Activated B cell treated with CpG ODN at 0.5 μM for 24 hours (primary cell): Measurements from ENCODE around the gene CIAO1. TPM values are rescaled to one million over a fixed set of nuclear protein-coding genes. Genes with fewer than 3 reads are reported as not detected.

Experiments used
- ATAC-seq: fragments of 200-7000 bp; cut with Tn5 transposase; one replicate; pipeline ENCODE4 v1.10.0; 2021; ENCODE audit warnings: low read depth, mild to moderate bottlenecking, moderate library complexity
- CTCF ChIA-PET: fragments of 350-600 bp; sonication (Branson Sonifier 250); formaldehyde crosslinking; loops from one replicate; lab custom pipeline; 2021; ENCODE audit warnings: antibody characterized with exemption; lab: Charles Lee
- POLR2A ChIA-PET: fragments of 350-600 bp; sonication (Branson Sonifier 250); formaldehyde crosslinking; loops from one replicate; lab custom pipeline; 2021; ENCODE audit warnings: antibody characterized with exemption; lab: Charles Lee
- DNase-seq: peaks from one replicate; pipeline ENCODE4 v3.0.0; 2022
- H3K27ac Mint-ChIP-seq: one replicate; pipeline ENCODE4 v1.8.0; 2020; ENCODE audit warnings: mixed read lengths
- H3K27me3 Mint-ChIP-seq: one replicate; pipeline ENCODE4 v1.8.0; 2021; ENCODE audit warnings: mixed read lengths
- H3K36me3 Mint-ChIP-seq: one replicate; pipeline ENCODE4 v1.8.0; 2021; ENCODE audit warnings: low read depth, mixed read lengths
- H3K4me1 Mint-ChIP-seq: one replicate; pipeline ENCODE4 v1.8.0; 2021; ENCODE audit warnings: mixed read lengths
- H3K4me3 Mint-ChIP-seq: one replicate; pipeline ENCODE4 v1.8.0; 2020; ENCODE audit warnings: mild to moderate bottlenecking, mixed read lengths
- H3K9me3 Mint-ChIP-seq: one replicate; pipeline ENCODE4 v1.8.0; 2020; ENCODE audit warnings: mixed read lengths
- CTCF ChIP-seq: fragments of 200-600 bp; IDR thresholded peaks from one replicate; pipeline ENCODE4 v1.8.0; 2022; ENCODE audit warnings: antibody characterized with exemption, mild to moderate bottlenecking
- intact Hi-C: fragments of 100-400 bp; cut with micrococcal nuclease; formaldehyde crosslinking; loops from one replicate; pipeline ENCODE4 v1.15.1; 2024
- total RNA-seq: library from RNA; stranded (reverse); gene quantifications from 2 replicates; pipeline ENCODE4 v1.2.3, GENCODE V29; 2022

The CIAO1 gene
- total RNA-seq, 1 donor from 2014 or later: 71.6 TPM

- TF ChIP-seq CTCF: no peak
- Mint-ChIP-seq H3K27ac (peak overlapping the region; percentile 85), H3K9me3 (no peaks in the 10 kb centered on the region), H3K4me3 (peak overlapping the region; percentile 94), H3K36me3 (peaks cover 7% of the 10 kb centered on the region), H3K4me1 (peaks cover 55% of the 10 kb centered on the region), H3K27me3 (no peaks in the 10 kb centered on the region)
- DNase-seq: peak; percentile 34
- POLR2A ChIA-PET: interaction anchor here (0.5 to 9.0 kb wide), 14 partner anchors 9 to 216 kb away, joined by 3 to 115 read pairs (median 4); partner anchors contain the start of genes NCAPH, SNRNP200 and STARD7
- intact Hi-C loops: loop anchor here (1.0 to 5.0 kb wide), 5 partner anchors 9 to 216 kb away; partner anchors contain the start of genes ARID5A, CIAO1, DUSP2 and TMEM127
- peak; percentile 15 for ATAC-seq
- CTCF ChIA-PET: interaction anchor here (0.6 to 1.9 kb wide), 4 partner anchors 15 to 204 kb away, joined by 3 to 5 read pairs (median 4); partner anchors contain the start of gene ADRA2B
These were observed 55.0 kb downstream of the CIAO1 start for GRCh38 chr2:96320728-96321622.

Other genes starting within 250 kb of the CIAO1 start
- gene GPAT2, start 231.3 kb upstream of the CIAO1 start, total RNA-seq: 4.5 and 4.9 TPM in 2 replicates
- gene ADRA2B, start 149.7 kb upstream of the CIAO1 start, total RNA-seq: 0.11 and 0.37 TPM in 2 replicates
- 1.0 and 1.6 TPM in 2 replicates for gene ASTL, start 127.7 kb upstream of the CIAO1 start, total RNA-seq
- gene DUSP2, start 120.8 kb upstream of the CIAO1 start, total RNA-seq: 118 and 122 TPM in 2 replicates
- gene STARD7, start 57.4 kb upstream of the CIAO1 start, total RNA-seq: 148 and 158 TPM in 2 replicates
- 36.6 and 43.2 TPM in 2 replicates for gene TMEM127, start 228 bp upstream of the CIAO1 start, total RNA-seq
- 185 and 208 TPM in 2 replicates for gene SNRNP200, start 39.3 kb downstream of the CIAO1 start, total RNA-seq
- gene ITPRIPL1, start 59.1 kb downstream of the CIAO1 start, total RNA-seq: 2.7 and 4.4 TPM in 2 replicates
- gene NCAPH, start 69.5 kb downstream of the CIAO1 start, total RNA-seq: 1.8 and 2.4 TPM in 2 replicates
- gene NEURL3, start 239.1 kb downstream of the CIAO1 start, total RNA-seq: not detected in 2 replicates